Immature natural killer cell (primary cell): ENCODE results near the gene ZFYVE1. TPM values are rescaled to one million over a fixed set of nuclear protein-coding genes. Genes with fewer than 3 reads are reported as not detected.
A peak's percentile ranks its signal among the peaks of the same experiment; 100 is the strongest.

Experiments used
- DNase-seq, 3 donors: peaks; one replicate each; pipeline ENCODE4 v3.0.0; 2022; ENCODE audit warnings: mixed read lengths in 1 of 3
- H3K27ac Mint-ChIP-seq, 6 donors: one replicate each; pipeline ENCODE4 v1.8.0; 2020; ENCODE audit warnings: mixed read lengths in 6 of 6, mild to moderate bottlenecking in 5 of 6, inconsistent platforms in 4 of 6, moderate library complexity in 3 of 6
- H3K27me3 Mint-ChIP-seq, 3 donors: one replicate each; pipeline ENCODE4 v1.8.0; 2020 to 2021; ENCODE audit warnings: low read depth in 3 of 3, mild to moderate bottlenecking in 3 of 3, mixed read lengths in 3 of 3, moderate library complexity in 3 of 3, inconsistent platforms in 1 of 3
- H3K36me3 Mint-ChIP-seq, 3 donors: one replicate each; pipeline ENCODE4 v1.8.0; 2020; ENCODE audit warnings: mixed read lengths in 3 of 3, inconsistent platforms in 2 of 3, mild to moderate bottlenecking in 2 of 3
- H3K4me1 Mint-ChIP-seq, 2 donors: one replicate each; pipeline ENCODE4 v1.8.0; 2020; ENCODE audit warnings: inconsistent platforms in 2 of 2, mild to moderate bottlenecking in 2 of 2, mixed read lengths in 2 of 2, moderate library complexity in 1 of 2
- H3K4me3 Mint-ChIP-seq, 5 donors: one replicate each; pipeline ENCODE4 v1.8.0; 2020; ENCODE audit warnings: mild to moderate bottlenecking in 5 of 5, mixed read lengths in 5 of 5, inconsistent platforms in 3 of 5, moderate library complexity in 3 of 5
- H3K9me3 Mint-ChIP-seq, 6 donors: one replicate each; pipeline ENCODE4 v1.8.0; 2020; ENCODE audit warnings: mild to moderate bottlenecking in 6 of 6, mixed read lengths in 6 of 6, inconsistent platforms in 4 of 6, moderate library complexity in 3 of 6
- polyA plus RNA-seq, 3 donors: library from polyadenylated mRNA; unstranded; fragments of 300-500 nt; fragmentation: Illumina TruSeq; gene quantifications; one replicate each; pipeline ENCODE4 v1.2.3, GENCODE V29; 2021

ZFYVE1 gene
- polyA plus RNA-seq, 3 donors from 2014 or later = 3.4 to 10.7 (median 5.4) TPM

GRCh38 chr14:72996916-72997315 is 30.0 kb downstream of the ZFYVE1 start:
- Mint-ChIP-seq H3K4me3 (no peak overlapping the region), H3K4me1 (peaks cover 7 to 14% of the 10 kb centered on the region in 2 donors), H3K27ac (no peak overlapping the region), H3K9me3 (no peaks in the 10 kb centered on the region), H3K27me3 (peaks cover 0 to 5% (median 0%) of the 10 kb centered on the region in 3 donors), H3K36me3 (peaks cover 24 to 43% (median 29%) of the 10 kb centered on the region in 3 donors)
- DNase-seq = no peak

GRCh38 chr14:72990171-72990570 is 36.7 kb downstream of the ZFYVE1 start:
- Mint-ChIP-seq H3K4me1 (no peaks in the 10 kb centered on the region), H3K27me3 (peaks cover 0 to 1% (median 0%) of the 10 kb centered on the region in 3 donors)

GRCh38 chr14:72986857-72987256 is 40.0 kb downstream of the ZFYVE1 start:
- no peak for DNase-seq
- Mint-ChIP-seq H3K27ac (no peak overlapping the region), H3K9me3 (no peaks in the 10 kb centered on the region), H3K4me3 (no peak overlapping the region), H3K27me3 (no peaks in the 10 kb centered on the region), H3K4me1 (peaks cover 0 to 3% of the 10 kb centered on the region in 2 donors), H3K36me3 (peaks cover 22 to 38% (median 34%) of the 10 kb centered on the region in 3 donors)

More at GRCh38 chr14:72990171-72990570, 36.7 kb downstream of the ZFYVE1 start:
- H3K36me3 Mint-ChIP-seq = peaks cover 13 to 33% (median 20%) of the 10 kb centered on the region in 3 donors
- no peaks in the 10 kb centered on the region for H3K9me3 Mint-ChIP-seq
- no peak overlapping the region for H3K4me3 Mint-ChIP-seq
- no peak overlapping the region for H3K27ac Mint-ChIP-seq
- DNase-seq = no peak

GRCh38 chr14:72986214-72986613 is 40.7 kb downstream of the ZFYVE1 start:
- Mint-ChIP-seq H3K4me3 (no peak overlapping the region), H3K9me3 (no peaks in the 10 kb centered on the region), H3K27ac (no peak overlapping the region), H3K27me3 (no peaks in the 10 kb centered on the region), H3K36me3 (peaks cover 19 to 36% (median 30%) of the 10 kb centered on the region in 3 donors), H3K4me1 (peaks cover 0 to 3% of the 10 kb centered on the region in 2 donors)
- no peak for DNase-seq

GRCh38 chr14:72982146-72982708 is 44.7 kb downstream of the ZFYVE1 start:
- Mint-ChIP-seq H3K4me1 (peaks cover 0 to 3% of the 10 kb centered on the region in 2 donors), H3K36me3 (peaks cover 29 to 46% (median 30%) of the 10 kb centered on the region in 3 donors), H3K27me3 (no peaks in the 10 kb centered on the region), H3K9me3 (no peaks in the 10 kb centered on the region), H3K27ac (peak overlapping the region in 2 of 6 donors; percentile 12 to 38), H3K4me3 (no peak overlapping the region)
- DNase-seq = no peak

GRCh38 chr14:72980863-72981262 is 46.0 kb downstream of the ZFYVE1 start:
- H3K36me3 Mint-ChIP-seq = peaks cover 31 to 44% (median 35%) of the 10 kb centered on the region in 3 donors
- no peak overlapping the region for H3K27ac Mint-ChIP-seq
- peaks cover 0 to 3% of the 10 kb centered on the region in 2 donors for H3K4me1 Mint-ChIP-seq
- no peak for DNase-seq
- no peak overlapping the region for H3K4me3 Mint-ChIP-seq
- H3K27me3 Mint-ChIP-seq = no peaks in the 10 kb centered on the region
- H3K9me3 Mint-ChIP-seq = no peaks in the 10 kb centered on the region

- H3K36me3 Mint-ChIP-seq = peaks cover 22 to 44% (median 33%) of the 10 kb centered on the region in 3 donors
- no peaks in the 10 kb centered on the region for H3K9me3 Mint-ChIP-seq
- no peak for DNase-seq
- H3K27ac Mint-ChIP-seq = no peak overlapping the region
- H3K4me3 Mint-ChIP-seq = no peak overlapping the region
- H3K4me1 Mint-ChIP-seq = peaks cover 0 to 1% of the 10 kb centered on the region in 2 donors
- peaks cover 0 to under 1% (median 0%) of the 10 kb centered on the region in 3 donors for H3K27me3 Mint-ChIP-seq
These were observed 48.0 kb downstream of the ZFYVE1 start for GRCh38 chr14:72978856-72979255.

- Mint-ChIP-seq H3K9me3 (no peaks in the 10 kb centered on the region), H3K27ac (no peak overlapping the region), H3K27me3 (peaks cover 0 to 1% (median 0%) of the 10 kb centered on the region in 3 donors), H3K36me3 (peaks cover 10 to 42% (median 29%) of the 10 kb centered on the region in 3 donors), H3K4me1 (no peaks in the 10 kb centered on the region), H3K4me3 (no peak overlapping the region)
- no peak for DNase-seq
These were observed 51.1 kb downstream of the ZFYVE1 start for GRCh38 chr14:72975770-72976169.

- Mint-ChIP-seq H3K36me3 (peaks cover 11 to 47% (median 25%) of the 10 kb centered on the region in 3 donors), H3K9me3 (no peaks in the 10 kb centered on the region)
These were observed 52.2 kb downstream of the ZFYVE1 start for GRCh38 chr14:72974661-72975060.

GRCh38 chr14:72970824-72971434 is 56.0 kb downstream of the ZFYVE1 start:
- H3K27ac Mint-ChIP-seq = no peak overlapping the region

More at GRCh38 chr14:72974661-72975060, 52.2 kb downstream of the ZFYVE1 start:
- Mint-ChIP-seq H3K27me3 (peaks cover 0 to 1% (median 0%) of the 10 kb centered on the region in 3 donors), H3K27ac (no peak overlapping the region), H3K4me1 (no peaks in the 10 kb centered on the region), H3K4me3 (no peak overlapping the region)
- no peak for DNase-seq

GRCh38 chr14:72970058-72970630 is 56.8 kb downstream of the ZFYVE1 start:
- H3K4me3 Mint-ChIP-seq = no peak overlapping the region
- H3K36me3 Mint-ChIP-seq = peaks cover 7 to 38% (median 19%) of the 10 kb centered on the region in 3 donors
- no peak overlapping the region for H3K27ac Mint-ChIP-seq
- DNase-seq = no peak
- H3K9me3 Mint-ChIP-seq = no peaks in the 10 kb centered on the region
- H3K27me3 Mint-ChIP-seq = peaks cover 0 to 1% (median 0%) of the 10 kb centered on the region in 3 donors
- H3K4me1 Mint-ChIP-seq = no peaks in the 10 kb centered on the region

More at GRCh38 chr14:72970824-72971434, 56.0 kb downstream of the ZFYVE1 start:
- H3K27me3 Mint-ChIP-seq = peaks cover 0 to 1% (median 0%) of the 10 kb centered on the region in 3 donors
- H3K4me3 Mint-ChIP-seq = no peak overlapping the region
- no peak for DNase-seq
- no peaks in the 10 kb centered on the region for H3K9me3 Mint-ChIP-seq
- peaks cover 9 to 46% (median 22%) of the 10 kb centered on the region in 3 donors for H3K36me3 Mint-ChIP-seq
- H3K4me1 Mint-ChIP-seq = no peaks in the 10 kb centered on the region

GRCh38 chr14:72968316-72968715 is 58.6 kb downstream of the ZFYVE1 start:
- H3K27ac Mint-ChIP-seq = no peak overlapping the region
- H3K9me3 Mint-ChIP-seq = no peaks in the 10 kb centered on the region
- no peaks in the 10 kb centered on the region for H3K27me3 Mint-ChIP-seq
- peaks cover 7 to 29% (median 12%) of the 10 kb centered on the region in 3 donors for H3K36me3 Mint-ChIP-seq
- H3K4me1 Mint-ChIP-seq = no peaks in the 10 kb centered on the region
- H3K4me3 Mint-ChIP-seq = no peak overlapping the region
- DNase-seq = no peak

GRCh38 chr14:72966038-72966437 is 60.9 kb downstream of the ZFYVE1 start:
- Mint-ChIP-seq H3K27ac (peak overlapping the region in 3 of 6 donors; percentile 3 to 57 (median 5)), H3K4me1 (no peaks in the 10 kb centered on the region), H3K9me3 (no peaks in the 10 kb centered on the region), H3K36me3 (peaks cover 7 to 43% (median 12%) of the 10 kb centered on the region in 3 donors), H3K27me3 (peaks cover 0 to 2% (median 0%) of the 10 kb centered on the region in 3 donors), H3K4me3 (no peak overlapping the region)
- no peak for DNase-seq

GRCh38 chr14:72965249-72965648 is 61.7 kb downstream of the ZFYVE1 start:
- no peaks in the 10 kb centered on the region for H3K9me3 Mint-ChIP-seq
- H3K27ac Mint-ChIP-seq = peak overlapping the region in 2 of 6 donors; percentile 29
- peaks cover 0 to 2% (median 0%) of the 10 kb centered on the region in 3 donors for H3K27me3 Mint-ChIP-seq
- H3K4me1 Mint-ChIP-seq = no peaks in the 10 kb centered on the region
- H3K4me3 Mint-ChIP-seq = no peak overlapping the region
- no peak for DNase-seq
- H3K36me3 Mint-ChIP-seq = peaks cover 7 to 45% (median 12%) of the 10 kb centered on the region in 3 donors
